DOHH2 (cell line): ENCODE results near the gene TULP4.

Source experiments
- H3F3A ChIP-seq: fragments of 200-600 bp; sonication (generic), shearing (Covaris generic); 2 replicates; pipeline ENCODE4 v1.6.0; 2016; ENCODE audit warnings: antibody characterized with exemption, mild to moderate bottlenecking; ENCODE audit not compliant: control insufficient read depth, insufficient read depth
- H3K27ac ChIP-seq: fragments of 200-600 bp; sonication (generic); 2 replicates; pipeline ENCODE4 v1.5.1; 2014; ENCODE audit warnings: low read depth, mild to moderate bottlenecking, low read length, moderate library complexity
- H3K27me3 ChIP-seq: fragments of 200-600 bp; sonication (generic); 2 replicates; pipeline ENCODE4 v1.6.1; 2014; ENCODE audit warnings: mild to moderate bottlenecking, low read length, mixed read lengths; ENCODE audit not compliant: control insufficient read depth
- H3K36me3 ChIP-seq: fragments of 200-600 bp; sonication (generic); 2 replicates; pipeline ENCODE4 v1.6.1; 2014; ENCODE audit warnings: mild to moderate bottlenecking, low read length, moderate library complexity, mixed read lengths; ENCODE audit not compliant: control insufficient read depth
- H3K4me1 ChIP-seq: fragments of 200-600 bp; sonication (generic); 2 replicates; pipeline ENCODE4 v1.6.1; 2014; ENCODE audit warnings: mild to moderate bottlenecking, low read length, mixed read lengths; ENCODE audit not compliant: control insufficient read depth
- H3K4me2 ChIP-seq: fragments of 200-600 bp; sonication (generic); 2 replicates; pipeline ENCODE4 v1.6.0; 2014; ENCODE audit warnings: mild to moderate bottlenecking, low read length, moderate library complexity
- H3K4me3 ChIP-seq: fragments of 200-600 bp; sonication (generic); 2 replicates; pipeline ENCODE4 v1.5.1; 2014; ENCODE audit warnings: mild to moderate bottlenecking, low read length, mixed read lengths
- H3K79me2 ChIP-seq: fragments of 200-600 bp; sonication (generic); 2 replicates; pipeline ENCODE4 v1.6.1; 2014; ENCODE audit warnings: mild to moderate bottlenecking, low read length, mixed read lengths; ENCODE audit not compliant: control insufficient read depth
- H3K9me2 ChIP-seq: fragments of 200-600 bp; sonication (generic); replicated peaks from 2 replicates; pipeline ENCODE4 v1.6.1; 2014; ENCODE audit warnings: mild to moderate bottlenecking, low read length, mixed read lengths; ENCODE audit not compliant: control insufficient read depth
- H3K9me3 ChIP-seq: fragments of 200-600 bp; sonication (generic); 2 replicates; pipeline ENCODE4 v1.6.1; 2014; ENCODE audit warnings: antibody characterized with exemption, low read length, mixed read lengths; ENCODE audit not compliant: control insufficient read depth, insufficient read depth
- H4K20me1 ChIP-seq: fragments of 200-600 bp; sonication (generic); 2 replicates; pipeline ENCODE4 v1.6.0; 2014; ENCODE audit warnings: low read depth, mild to moderate bottlenecking, antibody characterized with exemption, low read length, moderate library complexity; ENCODE audit not compliant: control insufficient read depth, insufficient read depth
- EZH2phosphoT487 ChIP-seq: fragments of 200-600 bp; sonication (generic); IDR thresholded peaks from 2 replicates; pipeline ENCODE4 v1.6.1; 2017; ENCODE audit warnings: borderline replicate concordance, mild to moderate bottlenecking, antibody characterized with exemption, low read length, moderate library complexity, mixed read lengths
- TF ChIP-seq, protein P1 (sequence below): fragments of 200-600 bp; sonication (generic); IDR thresholded peaks from one replicate; pipeline ENCODE4 v1.5.1; 2014; ENCODE audit warnings: antibody characterized with exemption, mild to moderate bottlenecking, low read depth, low read length; ENCODE audit not compliant: poor library complexity, severe bottlenecking

Gene TULP4

DNA sequence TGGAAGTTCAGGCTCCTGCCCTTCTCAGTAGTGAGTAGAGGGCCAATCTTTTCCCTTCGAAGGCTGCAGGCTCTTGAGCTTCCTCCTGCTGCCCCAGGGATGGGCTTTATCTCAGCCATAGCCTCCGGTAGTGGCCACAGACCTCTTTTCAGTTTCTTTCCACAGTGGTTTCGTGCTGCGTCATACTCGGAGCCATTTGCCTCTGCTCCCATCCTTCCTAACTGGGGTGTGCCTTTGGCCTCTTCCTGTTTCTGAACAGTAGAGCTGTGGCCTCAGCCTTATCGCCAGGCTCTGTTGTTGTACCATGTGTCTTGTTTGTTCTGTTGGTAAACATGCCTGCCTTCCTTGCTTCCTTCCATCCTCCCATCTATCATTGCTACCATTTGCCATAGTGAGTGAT lies 54.1 kb downstream of the TULP4 start:
- no peaks in the 10 kb centered on the region for H3F3A ChIP-seq
- no peaks in the 10 kb centered on the region for H3K36me3 ChIP-seq

DNA sequence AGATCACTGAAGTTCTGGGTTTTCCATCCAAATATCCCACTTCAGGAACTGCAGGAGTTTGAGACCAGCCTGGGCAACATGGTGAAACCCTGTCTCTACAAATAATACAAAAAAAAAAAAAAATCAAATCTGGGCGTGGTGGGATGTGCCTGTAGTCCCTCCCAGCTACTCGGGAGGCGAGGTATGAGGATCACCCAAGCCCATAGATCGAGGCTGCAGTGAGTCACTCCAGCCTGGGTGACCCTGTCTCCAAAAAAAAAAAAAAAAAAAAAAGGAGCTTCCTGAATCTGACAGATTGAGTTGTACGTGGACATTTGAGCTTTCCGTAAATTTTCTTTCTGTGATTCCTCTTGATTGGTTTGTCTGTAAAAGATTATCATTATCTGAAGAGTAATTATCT lies 55.6 kb downstream of the TULP4 start:
- Histone ChIP-seq H4K20me1 (no peaks in the 10 kb centered on the region), H3K36me3 (no peaks in the 10 kb centered on the region), H3K4me3 (no peak overlapping the region), H3F3A (no peaks in the 10 kb centered on the region), H3K9me2 (no peaks in the 10 kb centered on the region), H3K9me3 (no peaks in the 10 kb centered on the region), H3K27ac (no peak overlapping the region), H3K4me1 (no peaks in the 10 kb centered on the region), H3K27me3 (no peaks in the 10 kb centered on the region), H3K4me2 (no peak overlapping the region), H3K79me2 (peaks cover 12% of the 10 kb centered on the region)
- no peak for TF ChIP-seq EZH2phosphoT487
- TF ChIP-seq, protein P1, sequence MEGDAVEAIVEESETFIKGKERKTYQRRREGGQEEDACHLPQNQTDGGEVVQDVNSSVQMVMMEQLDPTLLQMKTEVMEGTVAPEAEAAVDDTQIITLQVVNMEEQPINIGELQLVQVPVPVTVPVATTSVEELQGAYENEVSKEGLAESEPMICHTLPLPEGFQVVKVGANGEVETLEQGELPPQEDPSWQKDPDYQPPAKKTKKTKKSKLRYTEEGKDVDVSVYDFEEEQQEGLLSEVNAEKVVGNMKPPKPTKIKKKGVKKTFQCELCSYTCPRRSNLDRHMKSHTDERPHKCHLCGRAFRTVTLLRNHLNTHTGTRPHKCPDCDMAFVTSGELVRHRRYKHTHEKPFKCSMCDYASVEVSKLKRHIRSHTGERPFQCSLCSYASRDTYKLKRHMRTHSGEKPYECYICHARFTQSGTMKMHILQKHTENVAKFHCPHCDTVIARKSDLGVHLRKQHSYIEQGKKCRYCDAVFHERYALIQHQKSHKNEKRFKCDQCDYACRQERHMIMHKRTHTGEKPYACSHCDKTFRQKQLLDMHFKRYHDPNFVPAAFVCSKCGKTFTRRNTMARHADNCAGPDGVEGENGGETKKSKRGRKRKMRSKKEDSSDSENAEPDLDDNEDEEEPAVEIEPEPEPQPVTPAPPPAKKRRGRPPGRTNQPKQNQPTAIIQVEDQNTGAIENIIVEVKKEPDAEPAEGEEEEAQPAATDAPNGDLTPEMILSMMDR: no peak

More for the DNA sequence above, 54.1 kb downstream of the TULP4 start:
- Histone ChIP-seq H4K20me1 (peaks cover 5% of the 10 kb centered on the region; the same call in 1 of the 2 replicates), H3K9me3 (no peaks in the 10 kb centered on the region), H3K4me3 (no peak overlapping the region), H3K79me2 (peaks cover 20% of the 10 kb centered on the region), H3K9me2 (no peaks in the 10 kb centered on the region), H3K4me1 (no peaks in the 10 kb centered on the region), H3K27me3 (no peaks in the 10 kb centered on the region), H3K27ac (no peak overlapping the region), H3K4me2 (no peak overlapping the region)
- TF ChIP-seq, protein P1: no peak
- TF ChIP-seq EZH2phosphoT487: no peak

- Histone ChIP-seq H3K36me3 (no peaks in the 10 kb centered on the region), H3K9me3 (no peaks in the 10 kb centered on the region), H3K4me2 (no peak overlapping the region), H3K4me3 (no peak overlapping the region), H3K27me3 (no peaks in the 10 kb centered on the region), H3F3A (no peaks in the 10 kb centered on the region), H3K4me1 (no peaks in the 10 kb centered on the region), H3K27ac (no peak overlapping the region), H3K79me2 (peaks cover 12% of the 10 kb centered on the region; the same call in 1 of the 2 replicates), H4K20me1 (no peaks in the 10 kb centered on the region), H3K9me2 (no peaks in the 10 kb centered on the region)
- TF ChIP-seq, protein P1: no peak
- no peak for TF ChIP-seq EZH2phosphoT487
Observed at GRCh38 chr6:158369241-158369640, 57.0 kb downstream of the TULP4 start.
